ENCODE results near the gene SF3A2.

- TF ChIP-seq RAD21 (IDR thresholded peaks at IDR 0.05; ENCODE audit: low read depth) (no peak), REST (IDR thresholded peaks at IDR 0.05; ENCODE audit: low read depth) (no peak), CEBPB (IDR thresholded peaks at IDR 0.05) (no peak), NFIC (IDR thresholded peaks at IDR 0.05) (no peak)
These were observed 35.0 kb upstream of the SF3A2 start for GRCh38 chr19:2201473-2202148.

Data from Ishikawa (cell line).